Ramos (cell line): ENCODE results near the gene DEF6.
"Not testable (repeated sequence)": the region's sequence is repeated elsewhere in the genome, so short reads cannot be mapped to it uniquely, and the experiment has no call there.

Experiments
- in situ Hi-C: fragments of 300-500 bp; cut with MboI; formaldehyde crosslinking; loops from one replicate; pipeline ENCODE4 v1.14.3; 2022; ENCODE audit warnings: low sequenced_read_pairs; ENCODE audit not compliant: unreplicated experiment

DEF6 gene

DNA sequence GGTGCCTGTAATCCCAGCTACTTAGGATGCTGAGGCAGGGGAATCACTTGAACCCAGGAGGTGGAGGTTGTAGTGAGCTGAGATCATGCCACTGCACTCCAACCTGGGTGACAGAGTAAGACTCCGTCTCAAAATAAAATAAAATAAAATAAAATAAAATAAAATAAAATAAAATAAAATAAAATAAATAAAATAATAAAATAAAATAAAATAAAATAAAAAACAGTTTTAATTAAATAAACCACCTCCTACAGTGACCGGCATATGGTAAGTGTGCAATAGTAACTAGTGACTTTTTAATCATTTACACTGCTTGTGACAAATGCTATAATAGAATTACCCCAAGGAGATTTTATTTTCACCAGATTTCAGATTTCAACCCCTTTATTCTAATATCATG, 10.9 kb downstream of the DEF6 start:
- in situ Hi-C loops = loop anchor here (10.0 kb wide), 1 partner anchor 426 kb away; the partner anchor contains the start of gene ARMC12

DNA sequence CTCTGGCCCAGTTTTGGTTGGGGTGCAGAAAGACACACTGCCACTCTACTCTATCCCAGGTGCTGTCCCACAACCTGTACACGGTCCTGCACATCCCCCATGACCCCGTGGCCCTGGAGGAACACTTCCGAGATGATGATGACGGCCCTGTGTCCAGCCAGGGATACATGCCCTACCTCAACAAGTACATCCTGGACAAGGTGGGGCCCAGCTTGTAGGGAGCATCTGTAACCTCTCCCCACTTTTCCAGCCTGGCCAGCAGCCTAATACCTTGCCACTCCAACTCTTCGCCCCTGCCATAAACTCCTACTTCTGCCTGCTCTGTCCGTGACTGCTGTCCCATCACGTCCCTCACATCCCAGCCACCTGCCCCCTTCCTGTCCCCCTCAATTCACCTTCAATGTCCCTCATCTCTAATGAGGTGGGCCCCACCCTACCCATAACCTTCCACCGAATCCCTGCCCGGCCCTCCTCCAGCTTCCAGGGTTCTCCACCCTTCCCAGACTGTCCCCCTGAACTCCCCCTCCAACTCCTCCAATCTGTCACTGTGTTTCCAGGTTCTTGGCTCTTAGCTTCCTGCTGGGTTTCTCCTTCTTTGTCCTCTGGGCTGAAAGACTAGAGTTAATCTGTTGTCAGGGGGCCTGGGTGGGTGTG, 12.1 kb downstream of the DEF6 start:
- in situ Hi-C loops = loop anchor here (10.0 kb wide), 1 partner anchor 425 kb away; the partner anchor contains the start of gene ARMC12

DNA sequence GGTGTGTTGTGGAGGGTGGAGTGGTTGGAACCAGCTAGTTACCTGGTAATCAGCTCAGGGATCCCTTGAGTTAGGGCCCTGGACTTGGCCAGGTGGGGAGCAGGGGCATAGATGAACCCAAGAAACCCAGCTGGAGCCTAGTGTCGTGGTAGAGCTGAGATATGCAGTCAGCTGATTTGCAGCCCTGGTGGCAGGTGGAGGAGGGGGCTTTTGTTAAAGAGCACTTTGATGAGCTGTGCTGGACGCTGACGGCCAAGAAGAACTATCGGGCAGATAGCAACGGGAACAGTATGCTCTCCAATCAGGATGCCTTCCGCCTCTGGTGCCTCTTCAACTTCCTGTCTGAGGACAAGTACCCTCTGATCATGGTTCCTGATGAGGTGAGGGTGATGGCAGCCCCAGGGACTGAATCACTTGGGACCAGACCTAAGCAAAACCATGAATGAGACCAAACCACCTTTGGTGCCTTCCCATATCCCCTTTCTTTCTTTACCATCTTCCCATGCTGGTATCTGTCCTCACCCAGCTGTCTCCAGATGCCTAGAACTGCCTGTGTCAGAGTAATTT, 12.7 kb downstream of the DEF6 start:
- in situ Hi-C loops = no loop called here

DNA sequence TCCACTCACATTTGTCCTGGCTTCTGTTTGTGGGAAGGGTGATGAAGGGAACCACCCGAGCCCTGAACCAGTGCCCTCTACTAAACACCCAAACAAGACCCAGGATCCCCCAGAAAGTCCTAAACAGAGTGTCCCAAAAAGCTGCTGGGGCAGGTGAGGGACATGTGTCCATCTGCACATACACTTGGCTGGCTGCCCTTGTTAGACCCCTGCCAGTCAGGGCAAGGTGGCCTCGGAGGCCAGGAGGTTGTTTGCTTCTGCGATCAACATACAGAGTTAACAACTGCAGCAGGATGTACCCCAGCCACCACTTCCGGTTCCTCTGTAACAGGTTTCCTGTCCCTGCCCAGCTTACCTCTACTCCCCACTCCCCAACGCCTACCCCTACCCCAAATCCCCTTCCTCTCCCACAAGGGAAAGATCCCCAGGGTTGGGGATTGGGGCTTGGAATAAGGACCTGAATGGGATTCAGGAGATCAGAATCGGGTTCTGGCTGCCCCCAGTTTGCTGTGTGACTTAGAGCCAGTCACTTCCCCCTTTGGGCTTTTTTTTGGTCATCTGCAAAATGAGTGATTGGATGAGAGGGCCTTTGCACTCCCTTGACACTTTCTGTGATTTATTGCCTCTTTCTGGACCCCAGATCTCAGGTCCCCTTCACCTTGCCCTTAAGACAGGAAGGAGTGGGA, 13.9 kb downstream of the DEF6 start:
- in situ Hi-C loops = no loop called here

GRCh38 chr6:35312076-35312800, 14.6 kb downstream of the DEF6 start:
- in situ Hi-C loops = no loop called here

- in situ Hi-C loops = no loop called here
Observed at GRCh38 chr6:35312807-35313206, 15.2 kb downstream of the DEF6 start.

- in situ Hi-C loops = no loop called here
Observed at GRCh38 chr6:35317483-35318195, 20.0 kb downstream of the DEF6 start.

DNA sequence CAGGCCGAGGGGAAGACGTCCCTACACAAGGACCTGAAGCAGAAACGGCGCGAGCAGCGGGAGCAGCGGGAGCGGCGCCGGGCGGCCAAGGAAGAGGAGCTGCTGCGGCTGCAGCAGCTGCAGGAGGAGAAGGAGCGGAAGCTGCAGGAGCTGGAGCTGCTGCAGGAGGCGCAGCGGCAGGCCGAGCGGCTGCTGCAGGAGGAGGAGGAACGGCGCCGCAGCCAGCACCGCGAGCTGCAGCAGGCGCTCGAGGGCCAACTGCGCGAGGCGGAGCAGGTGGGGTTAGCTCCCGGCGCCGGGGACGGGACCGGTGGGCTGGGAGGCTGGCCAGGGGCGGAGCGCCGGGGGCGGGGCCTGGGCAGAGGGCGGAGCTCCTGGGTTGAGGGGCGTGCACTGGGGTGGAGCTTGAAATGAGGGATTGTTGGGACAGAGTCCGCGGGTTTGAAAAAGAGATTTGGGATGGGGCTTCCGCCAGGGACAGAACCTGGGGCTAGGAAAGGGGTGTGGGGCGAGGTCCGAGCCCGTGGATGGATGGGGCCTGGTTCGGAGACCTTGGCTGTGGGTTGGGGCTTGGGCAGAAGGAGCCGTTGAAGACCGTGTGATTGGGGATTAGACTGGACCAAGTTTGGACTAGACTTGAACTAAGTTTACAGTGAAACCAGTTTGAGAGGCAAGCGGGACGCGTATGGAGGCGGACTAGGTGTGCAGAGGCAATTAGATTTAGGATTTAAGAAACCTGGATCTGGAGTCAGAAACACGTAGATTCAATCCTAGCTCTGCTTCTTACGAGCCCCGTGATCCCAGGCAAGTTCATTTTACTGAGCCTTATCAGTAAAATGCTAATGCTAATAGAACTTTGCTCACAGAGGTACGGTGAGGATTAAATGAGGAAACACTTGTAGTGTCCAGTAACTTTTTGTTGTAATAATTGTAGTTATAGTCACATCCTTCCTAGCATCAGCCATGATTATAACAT, 20.9 kb downstream of the DEF6 start:
- in situ Hi-C loops = no loop called here

- in situ Hi-C loops = no loop called here
Observed at GRCh38 chr6:35319346-35320030, 21.9 kb downstream of the DEF6 start.

GRCh38 chr6:35320031-35320410, 22.4 kb downstream of the DEF6 start:
- in situ Hi-C loops = no loop called here

- in situ Hi-C loops = no loop called here
Observed at GRCh38 chr6:35321091-35321490, 23.5 kb downstream of the DEF6 start.

DNA sequence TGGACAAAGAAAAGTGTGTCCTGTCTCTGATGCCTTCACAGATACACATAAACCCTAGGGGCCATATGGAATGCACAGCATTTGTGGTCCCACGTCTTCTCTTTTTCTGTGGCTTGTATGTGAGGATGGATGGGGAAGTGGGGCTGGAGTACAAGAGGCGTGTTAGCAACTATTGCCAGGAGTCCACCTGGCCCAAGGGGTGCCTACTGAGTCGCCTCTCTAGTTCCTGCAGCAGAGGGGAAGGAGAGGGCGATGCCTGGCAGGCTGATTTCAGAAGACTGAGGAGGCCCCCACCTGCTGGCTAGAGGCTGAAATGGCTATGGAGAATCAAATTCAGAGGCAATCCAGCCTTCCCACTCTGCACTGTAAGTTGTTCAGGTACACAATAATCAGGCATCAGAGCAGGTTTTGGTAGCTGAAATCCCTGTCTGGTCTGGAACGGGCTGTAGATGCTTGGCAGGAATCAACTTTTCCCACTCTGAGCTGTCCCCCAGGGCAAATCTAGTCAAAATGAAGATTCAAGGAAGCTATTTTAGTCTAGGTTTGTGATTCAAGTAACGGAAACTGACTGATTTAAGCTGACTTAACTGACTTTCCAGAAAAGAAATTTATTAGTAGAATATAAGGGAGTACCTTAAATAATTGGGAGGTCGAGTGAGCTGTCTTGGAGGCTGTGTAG, 29.9 kb downstream of the DEF6 start:
- in situ Hi-C loops = no loop called here

GRCh38 chr6:35328108-35328723, 30.6 kb downstream of the DEF6 start:
- in situ Hi-C loops = no loop called here

GRCh38 chr6:35328965-35329364, 31.3 kb downstream of the DEF6 start:
- in situ Hi-C loops = not testable (repeated sequence)

DNA sequence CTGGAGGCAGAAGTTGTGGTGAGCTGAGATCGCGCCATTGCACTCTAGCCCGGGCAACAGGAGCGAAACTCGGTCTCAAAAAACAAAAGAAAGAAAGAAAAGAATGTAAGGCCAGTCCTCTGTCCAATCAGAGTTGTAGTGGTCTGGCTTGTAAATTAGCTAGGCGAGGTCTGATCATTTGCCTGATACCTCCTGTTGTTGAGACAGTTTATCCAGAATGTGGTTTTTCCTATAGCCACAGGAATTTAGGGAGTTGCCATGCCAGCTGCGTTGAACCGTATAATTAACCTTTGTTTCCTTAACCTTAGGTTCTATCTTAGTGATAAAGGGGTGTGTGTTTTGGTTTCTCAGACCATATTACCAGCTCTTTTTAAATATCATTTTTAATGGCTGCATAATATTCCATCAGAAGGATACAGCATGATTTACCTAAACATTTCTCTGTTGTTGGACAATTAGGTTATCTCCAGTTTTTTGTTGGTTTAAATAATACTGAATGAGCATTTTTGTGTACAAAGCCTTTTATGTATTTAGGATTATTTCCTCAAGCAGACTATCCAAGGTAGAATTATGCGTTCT, 33.0 kb downstream of the DEF6 start:
- in situ Hi-C loops = no loop called here

DNA sequence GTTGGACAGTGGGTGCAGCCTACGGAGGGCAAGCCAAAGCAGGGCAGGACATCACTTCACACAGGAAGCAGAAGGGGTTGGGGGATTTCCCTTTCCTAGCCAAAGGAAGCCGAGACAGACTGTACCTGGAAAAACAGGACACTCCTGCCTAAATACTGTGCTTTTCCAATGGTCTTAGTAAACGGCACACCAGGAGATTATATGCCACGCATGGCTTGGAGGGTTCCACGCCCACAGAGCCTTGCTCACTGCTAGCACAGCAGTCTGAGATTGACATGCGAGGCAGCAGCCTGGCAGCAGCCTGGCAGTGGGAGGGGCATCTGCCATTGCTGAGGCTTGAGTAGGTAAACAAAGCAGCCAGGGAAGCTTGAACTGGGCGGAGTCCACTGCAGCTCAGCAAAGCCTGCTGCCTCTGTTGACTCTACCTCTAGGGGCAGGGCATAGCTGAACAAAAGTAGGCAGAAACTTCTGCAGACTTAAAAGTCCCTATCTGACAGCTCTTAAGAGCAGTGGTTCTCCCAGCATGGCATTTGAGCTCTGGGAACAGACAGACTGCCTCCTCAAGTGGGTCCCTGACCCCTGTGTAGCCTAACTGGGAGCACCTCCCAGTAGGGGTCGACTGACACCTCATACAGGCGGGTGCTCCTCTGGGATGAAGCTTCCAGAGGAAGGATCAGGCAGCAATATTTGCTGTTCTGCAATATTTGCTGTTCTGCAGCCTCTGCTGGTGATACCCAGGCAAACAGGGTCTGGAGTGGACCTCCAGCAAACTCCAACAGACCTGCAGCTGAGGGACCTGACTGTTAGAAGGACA, 34.7 kb downstream of the DEF6 start:
- in situ Hi-C loops = not testable (repeated sequence)
